H1 (cell line): Measurements from ENCODE around the gene SPIB. TPM values are rescaled to one million over a fixed set of nuclear protein-coding genes. Genes with fewer than 3 reads are reported as not detected.

Experiments
- CTCF ChIA-PET: fragments of 300-600 bp; sonication (Branson Sonifier 250); formaldehyde crosslinking; loops from one replicate; lab custom pipeline; 2021; ENCODE audit not compliant: partially characterized antibody; lab: Charles Lee
- POLR2A ChIA-PET: fragments of 300-600 bp; sonication (Branson Sonifier 250); formaldehyde crosslinking; loops from one replicate; lab custom pipeline; 2021; ENCODE audit warnings: inconsistent platforms; ENCODE audit not compliant: partially characterized antibody; lab: Charles Lee
- DNase-seq, 2 experiments: peaks; one replicate each; pipeline versions ENCODE4 v3.0.0 to v3.0.0-alpha.2; 2010 to 2022; ENCODE audit warnings: low spot score in 2 of 2, low read depth in 1 of 2, mixed read lengths in 1 of 2
- FAIRE-seq: peaks from 2 replicates; lab custom pipeline; 2011; peaks lifted over from hg19 to GRCh38; lab: Jason Lieb, UNC
- H2AFZ ChIP-seq: 2 replicates; pipeline ENCODE4 v1.8.1; 2012; ENCODE audit warnings: low read length, inconsistent platforms
- H2AK5ac ChIP-seq: 2 replicates; pipeline ENCODE4 v1.6.1; 2013; ENCODE audit warnings: low read depth, low read length
- H2BK120ac ChIP-seq: replicated peaks from 2 replicates; pipeline ENCODE3; 2013; ENCODE audit warnings: low read depth, low read length, inconsistent platforms
- H2BK12ac ChIP-seq: 2 replicates; pipeline ENCODE4 v1.6.1; 2013; ENCODE audit warnings: low read depth, low read length
- H2BK15ac ChIP-seq: 2 replicates; pipeline ENCODE4 v1.6.1; 2013; ENCODE audit warnings: low read length
- H2BK20ac ChIP-seq: 2 replicates; pipeline ENCODE4 v1.6.1; 2013; ENCODE audit warnings: low read length
- H2BK5ac ChIP-seq: 2 replicates; pipeline ENCODE4 v1.6.1; 2013; ENCODE audit warnings: low read depth, low read length
- H3K14ac ChIP-seq: 2 replicates; pipeline ENCODE4 v1.6.1; 2013; ENCODE audit warnings: inconsistent platforms; ENCODE audit not compliant: insufficient read length
- H3K18ac ChIP-seq: 2 replicates; pipeline ENCODE4 v1.6.1; 2013; ENCODE audit warnings: low read length; ENCODE audit errors: extremely low read depth
- H3K23ac ChIP-seq: 2 replicates; pipeline ENCODE4 v1.6.1; 2013; ENCODE audit warnings: inconsistent platforms; ENCODE audit not compliant: insufficient read length
- H3K23me2 ChIP-seq: 2 replicates; pipeline ENCODE4 v1.6.1; 2013; ENCODE audit warnings: low read depth, low read length
- H3K27ac ChIP-seq: 2 replicates; pipeline ENCODE4 v1.6.1; 2011; ENCODE audit warnings: low read depth, low read length, inconsistent platforms
- H3K27me3 ChIP-seq, 4 experiments: replicated peaks in 1 of 4; 1 replicate in 1 of 4; 2 replicates in 3 of 4; pipeline versions ENCODE4 v1.6.1 to v1.8.1; 2011 to 2013; ENCODE audit warnings: low read length in 3 of 4, mild to moderate bottlenecking in 3 of 4, inconsistent platforms in 2 of 4, mixed read lengths in 2 of 4, moderate library complexity in 1 of 4; ENCODE audit not compliant: control insufficient read depth in 3 of 4, insufficient read depth in 3 of 4; ENCODE audit errors: extremely low read depth in 1 of 4
- H3K36me3 ChIP-seq, 4 experiments: 2 replicates each; pipeline versions ENCODE4 v1.6.1 to v1.8.1; 2011 to 2013; ENCODE audit warnings: mild to moderate bottlenecking in 4 of 4, low read length in 3 of 4, moderate library complexity in 2 of 4, control low read depth in 1 of 4, inconsistent platforms in 1 of 4; ENCODE audit not compliant: insufficient read depth in 4 of 4, control insufficient read depth in 2 of 4
- H3K4ac ChIP-seq: replicated peaks from 2 replicates; pipeline ENCODE3; 2013; ENCODE audit warnings: low read length, low read depth, mixed read lengths, inconsistent platforms; ENCODE audit not compliant: insufficient read length
- H3K4me1 ChIP-seq, 4 experiments: replicated peaks in 1 of 4; 1 replicate in 1 of 4; 2 replicates in 3 of 4; pipeline versions ENCODE4 v1.6.1 to v1.8.1; 2011 to 2013; ENCODE audit warnings: low read length in 3 of 4, inconsistent platforms in 2 of 4, mixed read lengths in 1 of 4; ENCODE audit not compliant: insufficient read depth in 4 of 4, control insufficient read depth in 3 of 4
- H3K4me2 ChIP-seq, 2 experiments: 2 replicates each; pipeline versions ENCODE4 v1.6.1 to v1.8.1; 2011 to 2013; ENCODE audit warnings: low read depth in 2 of 2, low read length in 2 of 2, control low read depth in 1 of 2, inconsistent platforms in 1 of 2, mild to moderate bottlenecking in 1 of 2; ENCODE audit not compliant: insufficient read depth in 1 of 2
- H3K4me3 ChIP-seq, 4 experiments: fragments of 200-600, 300-600 bp in 1 of 4; sonication (generic), shearing (Covaris generic), sonication (Bioruptor Twin) in 1 of 4; 2 replicates each; pipeline versions ENCODE4 v1.5.1 to v1.8.1; 2011 to 2016; ENCODE audit warnings: low read length in 4 of 4, low read depth in 3 of 4, control low read depth in 2 of 4, inconsistent platforms in 2 of 4, mild to moderate bottlenecking in 2 of 4, mixed read lengths in 1 of 4, moderate library complexity in 1 of 4; ENCODE audit not compliant: insufficient read depth in 2 of 4; ENCODE audit errors: extremely low read depth in 1 of 4
- H3K56ac ChIP-seq: replicated peaks from 2 replicates; pipeline ENCODE3; 2013; ENCODE audit warnings: low read depth, mild to moderate bottlenecking, mixed read lengths, low read length, inconsistent platforms; ENCODE audit not compliant: insufficient read length
- H3K79me1 ChIP-seq: 2 replicates; pipeline ENCODE4 v1.6.1; 2013; ENCODE audit warnings: low read depth, low read length, control low read depth
- H3K79me2 ChIP-seq, 2 experiments: 2 replicates each; pipeline versions ENCODE4 v1.6.1 to v1.8.1; 2012 to 2013; ENCODE audit warnings: low read length in 2 of 2, mild to moderate bottlenecking in 2 of 2, inconsistent platforms in 1 of 2; ENCODE audit not compliant: insufficient read depth in 2 of 2, control insufficient read depth in 1 of 2
- H3K9ac ChIP-seq, 4 experiments: replicated peaks in 1 of 4; 1 replicate in 1 of 4; 2 replicates in 3 of 4; pipeline versions ENCODE4 v1.6.1 to v1.8.1; 2011 to 2013; ENCODE audit warnings: low read depth in 3 of 4, low read length in 3 of 4, control low read depth in 2 of 4, mild to moderate bottlenecking in 2 of 4, moderate library complexity in 2 of 4, inconsistent platforms in 1 of 4; ENCODE audit errors: extremely low read depth in 1 of 4
- H3K9me3 ChIP-seq, 2 experiments: 2 replicates each; pipeline versions ENCODE4 v1.6.1 to v1.8.1; 2012 to 2013; ENCODE audit warnings: mild to moderate bottlenecking in 2 of 2, moderate library complexity in 2 of 2, control low read depth in 1 of 2, inconsistent platforms in 1 of 2, low read depth in 1 of 2, low read length in 1 of 2, mixed read lengths in 1 of 2; ENCODE audit not compliant: insufficient read depth in 2 of 2
- H4K20me1 ChIP-seq, 2 experiments: replicated peaks in 1 of 2; 2 replicates each; pipeline versions ENCODE3 to v1.8.1; 2011 to 2013; ENCODE audit warnings: inconsistent platforms in 2 of 2, low read length in 2 of 2, mild to moderate bottlenecking in 1 of 2; ENCODE audit not compliant: insufficient read depth in 2 of 2, control insufficient read depth in 1 of 2
- H4K5ac ChIP-seq: 2 replicates; pipeline ENCODE4 v1.6.1; 2013; ENCODE audit warnings: low read length, low read depth, mixed read lengths, inconsistent platforms; ENCODE audit not compliant: insufficient read length
- H4K8ac ChIP-seq: 2 replicates; pipeline ENCODE4 v1.8.0; 2013; ENCODE audit warnings: mild to moderate bottlenecking, moderate library complexity, low read length, inconsistent platforms; ENCODE audit not compliant: insufficient read depth; ENCODE audit errors: extremely low read depth
- H4K91ac ChIP-seq: replicated peaks from 2 replicates; pipeline ENCODE3; 2013; ENCODE audit warnings: low read length, mixed read lengths, inconsistent platforms; ENCODE audit not compliant: insufficient read length
- KDM1A ChIP-seq: fragments of 200-600, 300-600 bp; sonication (generic); IDR thresholded peaks from 2 replicates; pipeline ENCODE4 v1.7.1; 2016; ENCODE audit warnings: mild to moderate bottlenecking, low read length, borderline replicate concordance
- POU5F1 ChIP-seq: IDR thresholded peaks from 2 replicates; pipeline ENCODE4 v1.6.1; 2011; ENCODE audit warnings: low read depth, mild to moderate bottlenecking, low read length, moderate library complexity
- WGBS, 2 experiments: shearing (Covaris generic) in 1 of 2; methylation state at CpG; one replicate each; pipeline versions ENCODE4 v1.1.6 to v1.1.7; 2013 to 2015; ENCODE audit warnings: low lambda C conversion rate in 2 of 2, mixed read lengths in 2 of 2, inconsistent platforms in 1 of 2, low coverage in 1 of 2, missing lambda C conversion rate in 1 of 2; ENCODE audit not compliant: insufficient replicate concordance in 2 of 2, insufficient coverage in 1 of 2, insufficient read length in 1 of 2; ENCODE audit errors: extremely low coverage in 1 of 2, missing lambda C conversion rate in 1 of 2; 5-methylcytosine and 5-hydroxymethylcytosine counted together
- polyA plus RNA-seq, 7 experiments: library from polyadenylated mRNA; depleted of rRNA in 3 of 7; stranded (reverse) in 5 of 7; unstranded in 2 of 7; fragments of >200 nt in 5 of 7; fragments of 200-250 nt in 2 of 7; gene quantifications; 1 replicate in 5 of 7; 2 replicates in 1 of 7; 4 replicates in 1 of 7; pipeline versions ENCODE4 v1.2.1 to v1.2.3, GENCODE V29; 2011 to 2013; ENCODE audit warnings: missing spikeins in 2 of 7, mixed read lengths in 2 of 7
- total RNA-seq: library from RNA; stranded (reverse); fragmentation: NEBNext Ultra II Directional; extraction: Animal tissue kit (Norgen Biotek cat#: 25700); gene quantifications from 2 replicates; pipeline ENCODE4 v1.2.1, GENCODE V29; 2021

The SPIB gene
- total and polyA plus RNA-seq, 2 of the 8 experiments (the other 6 are each of a cell fraction or from before 2014, with no cell fraction given): 11.1 to 17.4 TPM

DNA sequence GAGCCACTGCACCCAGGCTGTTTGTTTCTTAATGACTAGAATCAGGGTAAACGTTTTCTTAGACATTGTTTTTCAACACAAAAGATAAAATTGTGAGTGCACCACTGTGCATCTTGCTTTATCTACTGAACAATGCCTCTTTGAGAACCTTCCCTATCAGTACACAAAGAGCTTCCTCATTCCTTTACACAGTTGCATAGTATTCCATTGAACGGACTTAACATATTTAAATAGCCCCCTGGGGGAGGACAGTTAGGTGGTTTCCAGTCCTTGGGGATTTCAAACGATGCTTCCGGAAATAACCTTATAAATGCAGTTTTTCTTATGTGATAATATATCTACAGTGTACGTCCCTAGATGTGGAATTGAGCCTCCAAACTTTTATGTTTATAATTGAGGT is 26.0 kb upstream of the SPIB start:
- no peak for DNase-seq
- FAIRE-seq: no peak
- Histone ChIP-seq H3K4ac (no peak overlapping the region), H2BK20ac (no peak overlapping the region), H3K14ac (no peak overlapping the region), H2BK15ac (no peak overlapping the region), H3K79me2 (peaks cover 0 to 44% of the 10 kb centered on the region in 2 experiments; a peak in 3 of 4 replicates), H3K79me1 (peaks cover 6% of the 10 kb centered on the region), H4K8ac (no peak overlapping the region), H4K20me1 (peaks cover under 1 to 2% of the 10 kb centered on the region in 2 experiments), H3K56ac (no peak overlapping the region), H3K18ac (no peak overlapping the region), H2BK5ac (no peak overlapping the region), H3K36me3 (peaks cover under 1 to 25% (median 9%) of the 10 kb centered on the region in 4 experiments; a peak in 6 of 8 replicates), H2AFZ (no peak overlapping the region), H3K27ac (no peak overlapping the region), H3K4me1 (no peaks in the 10 kb centered on the region), H3K27me3 (no peaks in the 10 kb centered on the region), H2BK120ac (no peak overlapping the region), H3K9me3 (peaks cover 4 to 14% of the 10 kb centered on the region in 2 experiments; a peak in 2 of 4 replicates), H3K23ac (no peak overlapping the region), H3K4me2 (no peak overlapping the region), H2BK12ac (no peak overlapping the region), H3K23me2 (no peaks in the 10 kb centered on the region), H4K91ac (no peak overlapping the region), H3K4me3 (no peak overlapping the region), H4K5ac (no peak overlapping the region), H2AK5ac (no peak overlapping the region), H3K9ac (no peak overlapping the region)
- ChIA-PET POLR2A (interaction anchor here (1.1 to 2.3 kb wide), 2 partner anchors 8 to 17 kb away, joined by 3 to 11 read pairs; partner anchors contain the start of gene POLD1), CTCF (interaction anchor here (1.0 kb wide), 1 partner anchor 19 kb away, joined by 3 read pairs; no protein-coding TSS in a partner anchor)
- WGBS, 2 experiments: 90% methylated on average over 5 of the region's 5 CpGs; no CpG with 5 or more reads in 1 of the 2 experiments
- TF ChIP-seq POU5F1 (no peak), KDM1A (peak; percentile 23; the same call in 1 of the 2 replicates)
